Uterus (tissue), 4 donors: ENCODE results near the gene COPS7A. TPM values are rescaled to one million over a fixed set of nuclear protein-coding genes. Genes with fewer than 3 reads are reported as not detected.
A peak's percentile ranks its signal among the peaks of the same experiment; 100 is the strongest.

Experiments used
- DNase-seq, 2 donors: peaks; one replicate each; pipeline ENCODE4 v3.0.0-alpha.2; 2019 to 2020
- H3K27ac ChIP-seq, 2 donors: fragments of 200-600 bp; sonication (generic); 1 replicate in 1 of 2; 2 replicates in 1 of 2; pipeline ENCODE4 v1.5.1; 2016 to 2018
- H3K27me3 ChIP-seq, 2 donors: fragments of 200-600 bp; sonication (generic); one replicate each; pipeline ENCODE4 v1.5.1; 2018 to 2019; ENCODE audit warnings: control low read depth in 1 of 2
- H3K36me3 ChIP-seq, 2 donors: fragments of 200-600 bp; sonication (generic); one replicate each; pipeline ENCODE4 v1.5.1; 2019; ENCODE audit warnings: control low read depth in 1 of 2
- H3K4me1 ChIP-seq, 2 donors: fragments of 200-600 bp; sonication (generic); one replicate each; pipeline ENCODE4 v1.5.1; 2018 to 2019; ENCODE audit warnings: control low read depth in 1 of 2
- H3K4me3 ChIP-seq, 2 donors: fragments of 200-600 bp; sonication (generic); 1 replicate in 1 of 2; 2 replicates in 1 of 2; pipeline ENCODE4 v1.5.1; 2018 to 2019; ENCODE audit warnings: mild to moderate bottlenecking in 1 of 2
- H3K9me3 ChIP-seq, 2 donors: fragments of 200-600 bp; sonication (generic); one replicate each; pipeline ENCODE4 v1.5.1; 2019; ENCODE audit warnings: control low read depth in 1 of 2
- CTCF ChIP-seq, 4 experiments: fragments of 200-600 bp in 2 of 4; fragments of 450-650 bp in 2 of 4; sonication (generic) in 2 of 4; IDR thresholded peaks; one replicate each; pipeline ENCODE4 v1.5.1; 2016 to 2019; ENCODE audit warnings: antibody characterized with exemption in 4 of 4, mild to moderate bottlenecking in 2 of 4, moderate library complexity in 1 of 4
- POLR2A ChIP-seq, 2 donors: fragments of 450-650 bp; IDR thresholded peaks; one replicate each; pipeline ENCODE4 v1.6.1; 2016; ENCODE audit warnings: antibody characterized with exemption in 2 of 2, mild to moderate bottlenecking in 1 of 2, moderate library complexity in 1 of 2
- intact Hi-C: fragments of 100-400 bp; cut with DNase I; formaldehyde crosslinking; loops from one replicate; pipeline ENCODE4 v1.15.1; 2023; ENCODE audit warnings: low total_unique reads
- total RNA-seq, 4 donors: library from RNA; depleted of rRNA in 3 of 4; stranded (reverse); fragments of >200 nt in 3 of 4; gene quantifications; one replicate each; pipeline versions ENCODE4 v1.1.0 to v1.2.4, GENCODE V29; 2014 to 2023
- donor health status: DM: yes; HTN: yes; CAD: no.

The COPS7A gene
- total RNA-seq, 4 donors from 2014 or later, result 35.6 to 50.3 (median 37.7) TPM

GRCh38 chr12:6765048-6765633 lies 41.3 kb downstream of the COPS7A start:
- no peak for TF ChIP-seq CTCF (IDR thresholded peaks at IDR 0.05)
- TF ChIP-seq POLR2A (IDR thresholded peaks at IDR 0.05), result no peak
- no peak for DNase-seq
- no peaks in the 10 kb centered on the region for H3K36me3 ChIP-seq
- no peaks in the 10 kb centered on the region for H3K9me3 ChIP-seq
- H3K27me3 ChIP-seq, result no peaks in the 10 kb centered on the region
- intact Hi-C loops, result no loop called here
- H3K4me3 ChIP-seq, result peak overlapping the region; percentile 72 to 79
- peaks cover 0 to 4% of the 10 kb centered on the region in 2 donors for H3K4me1 ChIP-seq
- peak overlapping the region; percentile 97 to 98 for H3K27ac ChIP-seq

GRCh38 chr12:6765634-6766581 lies 42.1 kb downstream of the COPS7A start, which contains the start of gene PTMS:
TSS of gene PTMS (plus strand) at chr12:6766363. CDS start at chr12:6766706, 343 bp downstream.
- no peaks in the 10 kb centered on the region for H3K27me3 ChIP-seq
- no peaks in the 10 kb centered on the region for H3K9me3 ChIP-seq
- peak within 1 kb of the TSS; percentile 72 to 79 for H3K4me3 ChIP-seq
- peak; percentile 93 to 96 for DNase-seq
- no peaks in the 10 kb centered on the region for H3K36me3 ChIP-seq
- peaks cover 0 to 4% of the 10 kb centered on the region in 2 donors for H3K4me1 ChIP-seq
- H3K27ac ChIP-seq, result peak within 1 kb of the TSS; percentile 97 to 98
- intact Hi-C loops, result no loop called here
- peak in 1 of 4 experiments; percentile 13 for TF ChIP-seq CTCF (IDR thresholded peaks at IDR 0.05)
- TF ChIP-seq POLR2A (IDR thresholded peaks at IDR 0.05), result peak; percentile 79 to 94

- H3K9me3 ChIP-seq, result no peaks in the 10 kb centered on the region
- H3K4me3 ChIP-seq, result peak overlapping the region; percentile 72 to 79
- peak overlapping the region; percentile 97 to 98 for H3K27ac ChIP-seq
- no peaks in the 10 kb centered on the region for H3K27me3 ChIP-seq
- DNase-seq, result peak; percentile 77 to 84
- H3K36me3 ChIP-seq, result no peaks in the 10 kb centered on the region
- peaks cover 0 to 4% of the 10 kb centered on the region in 2 donors for H3K4me1 ChIP-seq
- intact Hi-C loops, result no loop called here
- TF ChIP-seq CTCF (IDR thresholded peaks at IDR 0.05) (peak; percentile 44 to 91 (median 87)), POLR2A (IDR thresholded peaks at IDR 0.05) (peak in 1 of 2 donors; percentile 30)
Observed at GRCh38 chr12:6766651-6767349, 43.0 kb downstream of the COPS7A start.

- Histone ChIP-seq H3K27ac (peak overlapping the region; percentile 97 to 98), H3K9me3 (no peaks in the 10 kb centered on the region), H3K36me3 (no peaks in the 10 kb centered on the region), H3K4me3 (peak overlapping the region; percentile 72 to 79), H3K27me3 (no peaks in the 10 kb centered on the region), H3K4me1 (peaks cover 0 to 4% of the 10 kb centered on the region in 2 donors)
- intact Hi-C loops, result no loop called here
- TF ChIP-seq POLR2A (IDR thresholded peaks at IDR 0.05) (no peak), CTCF (IDR thresholded peaks at IDR 0.05) (no peak)
- DNase-seq, result no peak
Observed at GRCh38 chr12:6767353-6768319, 43.8 kb downstream of the COPS7A start.
